Ecto neural progenitor cell (in vitro differentiated cells): ENCODE data around the gene HRH3.

Experiments
- DNase-seq: peaks from one replicate; pipeline ENCODE4 v3.0.0-alpha.2; 2018; ENCODE audit warnings: low spot score

The HRH3 gene

GRCh38 chr20:62215020-62215990 is 4.8 kb downstream of the HRH3 start:
- DNase-seq: no peak

- no peak for DNase-seq
Measured at GRCh38 chr20:62214067-62214466, 6.0 kb downstream of the HRH3 start.

GRCh38 chr20:62212299-62212698 is 7.8 kb downstream of the HRH3 start:
- DNase-seq: no peak

GRCh38 chr20:62211769-62212288 is 8.2 kb downstream of the HRH3 start:
- no peak for DNase-seq

- DNase-seq: no peak
Measured at GRCh38 chr20:62211216-62211615, 8.9 kb downstream of the HRH3 start.

- DNase-seq: no peak
Measured at GRCh38 chr20:62210496-62210855, 9.6 kb downstream of the HRH3 start.

DNA sequence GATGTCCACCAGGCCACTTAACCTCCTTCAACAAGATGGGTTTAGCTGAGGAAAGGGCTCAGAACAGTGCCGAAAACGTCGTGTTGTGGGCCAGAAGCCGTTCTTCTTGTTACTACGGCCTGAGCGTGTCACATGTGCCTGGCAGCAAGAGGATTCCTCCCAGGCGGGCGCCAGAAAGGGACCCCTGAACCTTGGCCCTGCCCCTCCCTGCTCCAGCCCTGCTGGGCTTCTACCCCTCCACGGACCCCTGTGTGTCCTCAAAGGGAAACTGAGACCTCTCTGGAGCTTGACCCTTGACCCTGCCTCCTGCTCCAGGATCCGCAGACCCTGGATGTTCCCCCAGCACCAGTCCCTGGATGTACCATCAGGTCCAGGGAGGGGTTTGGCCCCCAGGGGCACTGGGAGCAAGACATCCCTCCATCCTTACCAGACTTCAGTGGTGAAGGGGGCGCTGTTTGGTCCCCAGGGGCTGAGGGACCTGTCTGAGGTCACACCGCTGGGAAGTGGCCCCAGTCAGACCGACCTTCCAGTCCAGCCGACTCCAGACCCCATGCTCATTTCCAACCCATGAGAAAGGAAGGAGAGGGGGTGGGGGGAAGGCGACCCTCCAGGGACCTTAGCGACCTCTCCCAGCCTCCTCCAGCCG is 10.1 kb downstream of the HRH3 start:
- DNase-seq: no peak

DNA sequence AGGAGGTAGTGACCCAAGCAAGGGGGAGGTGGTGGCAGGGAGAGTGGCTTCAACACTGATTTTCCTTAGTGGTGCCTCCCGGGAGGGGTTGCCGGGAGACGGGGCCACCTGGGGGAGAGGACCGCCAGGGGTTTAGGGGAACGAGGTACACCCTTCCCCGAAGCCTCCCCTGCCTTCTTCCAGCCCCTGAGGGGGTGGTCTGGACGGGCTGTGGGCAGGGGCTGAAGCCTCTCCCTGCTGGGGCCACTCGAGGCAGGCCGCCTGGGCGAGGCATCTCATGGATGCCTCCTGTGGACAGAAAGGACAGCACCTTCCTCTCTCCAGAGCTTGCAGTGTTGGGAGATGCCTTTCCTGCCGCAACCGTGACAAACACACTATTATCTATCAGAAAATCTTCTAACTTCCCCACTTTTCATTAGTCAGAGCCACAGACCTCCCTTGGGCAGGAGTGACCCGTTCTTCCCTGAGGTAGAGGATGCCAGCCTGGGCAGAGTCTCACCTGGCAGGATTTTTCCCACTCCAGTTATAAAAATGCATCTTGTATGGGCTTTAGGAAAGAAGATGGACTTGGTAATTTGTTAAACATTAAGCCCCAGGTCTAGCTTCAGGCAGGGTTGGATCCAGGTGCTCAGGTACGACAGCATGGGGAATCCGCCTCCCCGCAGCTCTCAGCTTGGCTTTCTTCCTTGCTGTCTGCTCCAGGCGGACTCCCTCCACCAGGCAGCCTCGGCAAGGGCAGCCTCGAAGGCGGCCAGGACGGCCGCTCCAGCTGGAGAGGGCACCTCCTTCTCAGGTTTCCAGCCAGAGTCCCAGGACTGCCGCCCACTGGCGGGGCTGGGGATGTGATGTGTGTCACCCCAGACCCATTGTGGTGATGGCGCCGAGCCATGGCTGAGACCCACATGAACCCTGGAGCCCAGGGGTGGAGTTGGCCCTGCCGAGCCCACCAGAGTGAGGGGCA is 11.0 kb downstream of the HRH3 start:
- DNase-seq: peak; percentile 67

- no peak for DNase-seq
Measured at GRCh38 chr20:62208061-62208794, 11.8 kb downstream of the HRH3 start.

DNA sequence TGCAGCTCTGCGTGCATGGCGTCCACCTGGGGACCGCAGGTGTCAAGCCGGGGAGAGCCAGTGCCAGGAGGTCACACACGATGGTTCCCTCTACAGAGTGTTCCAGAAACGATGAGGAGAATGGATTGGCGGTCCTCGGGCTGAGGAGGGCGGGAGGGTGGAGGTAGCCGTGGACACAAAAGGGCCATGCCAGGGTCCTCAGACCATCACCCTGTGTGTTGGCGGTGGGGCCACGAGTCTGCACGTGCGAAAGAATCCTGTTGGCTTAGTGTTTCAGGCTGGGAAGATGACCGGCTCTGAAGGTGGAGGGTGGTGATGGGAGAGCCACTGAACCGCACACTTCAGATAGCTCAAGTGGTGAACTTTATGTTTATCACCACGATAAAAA is 13.7 kb downstream of the HRH3 start:
- DNase-seq: no peak

DNA sequence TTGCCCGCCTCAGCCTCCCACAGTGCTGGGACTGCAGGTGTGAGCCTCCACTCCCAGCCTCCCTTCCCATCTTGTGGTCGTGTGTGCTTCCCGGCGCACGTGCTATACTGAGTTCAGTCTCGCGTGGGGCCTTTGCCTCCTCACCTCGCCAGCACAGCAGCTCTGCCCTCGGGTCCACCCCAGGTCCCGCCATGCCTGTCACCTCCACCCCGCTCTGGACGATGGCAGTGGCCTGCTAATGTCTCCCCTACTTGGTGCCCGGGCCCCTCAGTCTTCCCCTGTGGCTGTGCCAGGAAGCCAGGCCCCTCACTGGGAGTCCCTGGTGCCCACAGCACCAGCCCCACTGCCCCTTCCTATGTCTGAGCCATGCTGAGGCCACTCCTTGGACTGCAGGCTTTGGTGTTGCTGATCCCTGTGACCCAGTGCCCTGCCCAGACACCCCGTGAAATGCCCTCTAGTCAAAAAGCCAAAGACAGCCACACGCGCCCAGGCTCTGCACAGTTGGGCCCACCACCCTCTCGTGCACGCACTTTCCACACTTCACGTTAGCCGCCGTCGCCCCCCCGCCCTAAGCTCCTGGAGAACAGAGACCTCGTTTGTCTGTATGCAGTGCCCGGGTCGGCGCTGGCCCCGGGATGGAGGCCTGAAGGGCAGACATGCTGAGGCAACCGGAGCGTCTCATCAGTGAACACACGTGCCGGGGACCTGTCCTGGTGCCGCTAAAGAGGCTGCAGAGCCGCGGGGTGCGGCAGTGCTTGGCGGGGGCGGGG is 14.3 kb downstream of the HRH3 start:
- DNase-seq: no peak

DNA sequence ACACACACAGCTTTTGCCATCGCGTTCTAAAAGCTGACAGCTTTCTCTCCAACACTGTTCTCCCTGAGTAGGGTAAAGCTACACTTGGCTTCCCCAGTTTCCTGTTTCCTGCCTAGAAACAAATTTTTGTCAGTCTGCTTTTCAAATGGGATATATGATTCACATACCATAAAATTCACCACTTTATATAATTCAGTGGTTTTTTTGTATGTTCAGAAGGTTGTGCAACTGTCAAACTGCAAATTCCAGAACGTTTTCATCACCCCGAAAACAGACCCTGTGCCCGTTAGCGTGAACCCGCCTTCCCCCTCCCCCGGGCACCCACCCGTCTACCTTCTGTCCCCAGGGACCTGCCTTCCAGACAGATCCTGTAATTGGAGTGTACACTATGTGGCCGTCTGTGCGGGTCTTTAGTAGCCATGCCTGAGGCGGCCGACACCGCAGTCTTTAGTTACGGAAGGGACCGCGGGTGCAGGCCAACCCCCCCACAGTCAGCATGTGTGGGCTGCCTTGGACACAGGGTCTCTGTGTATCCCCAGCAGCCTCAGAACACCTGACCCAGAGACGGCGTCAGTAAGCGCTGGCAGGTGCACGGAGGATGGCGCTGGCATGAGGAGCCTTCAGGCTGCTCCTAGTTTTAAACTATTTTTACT is 16.6 kb downstream of the HRH3 start:
- no peak for DNase-seq

DNA sequence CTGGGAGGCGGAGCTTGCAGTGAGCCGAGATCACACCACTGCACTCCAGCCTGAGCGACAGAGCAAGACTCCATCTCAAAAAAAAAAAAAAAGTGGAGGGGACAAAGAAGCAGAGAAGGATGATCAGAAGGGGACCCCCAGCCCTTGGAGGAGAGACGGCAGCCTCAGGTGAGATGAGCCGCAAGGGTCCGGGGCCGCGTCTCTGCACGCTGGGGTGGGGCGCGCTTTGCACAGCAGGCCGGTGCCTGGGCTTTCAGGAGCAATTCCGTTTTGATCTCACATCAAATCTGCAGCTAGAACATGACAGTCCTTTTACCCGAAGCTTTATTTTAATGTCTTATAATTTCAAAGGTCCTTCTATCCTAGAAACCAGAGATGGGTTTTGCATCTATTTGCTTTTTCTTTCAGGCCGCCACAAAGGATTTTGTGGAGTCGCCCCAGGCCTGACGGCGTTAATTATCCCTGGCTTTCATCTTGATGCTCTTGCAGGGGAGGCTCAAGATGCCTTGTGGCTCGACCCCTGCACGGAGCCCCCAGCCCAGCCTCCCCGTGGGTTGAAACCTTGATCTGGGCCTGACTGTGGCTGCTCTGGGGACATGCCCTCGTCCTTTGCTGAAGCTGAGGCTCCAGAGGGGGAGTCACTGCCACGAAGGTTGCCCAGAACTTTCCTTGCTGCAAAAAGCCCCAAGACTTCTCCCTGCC is 17.3 kb downstream of the HRH3 start:
- no peak for DNase-seq

DNA sequence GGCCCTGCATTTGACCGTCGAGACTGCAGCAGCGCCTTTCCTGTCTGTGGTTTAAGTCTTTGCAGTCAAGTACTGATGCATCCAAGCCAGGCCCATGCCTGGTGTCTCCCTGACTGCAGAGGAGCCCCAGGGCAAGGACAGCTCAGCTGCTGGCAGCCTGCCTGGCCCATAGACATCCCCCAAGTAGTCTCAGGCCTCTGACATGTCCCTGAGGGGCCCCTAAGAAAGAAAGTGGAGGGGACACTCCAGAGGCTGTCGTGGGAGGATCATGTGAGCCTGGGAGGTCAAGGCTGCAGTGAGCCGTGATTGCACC is 18.0 kb downstream of the HRH3 start:
- DNase-seq: no peak

- no peak for DNase-seq
Measured at GRCh38 chr20:62201173-62202082, 18.6 kb downstream of the HRH3 start.

DNA sequence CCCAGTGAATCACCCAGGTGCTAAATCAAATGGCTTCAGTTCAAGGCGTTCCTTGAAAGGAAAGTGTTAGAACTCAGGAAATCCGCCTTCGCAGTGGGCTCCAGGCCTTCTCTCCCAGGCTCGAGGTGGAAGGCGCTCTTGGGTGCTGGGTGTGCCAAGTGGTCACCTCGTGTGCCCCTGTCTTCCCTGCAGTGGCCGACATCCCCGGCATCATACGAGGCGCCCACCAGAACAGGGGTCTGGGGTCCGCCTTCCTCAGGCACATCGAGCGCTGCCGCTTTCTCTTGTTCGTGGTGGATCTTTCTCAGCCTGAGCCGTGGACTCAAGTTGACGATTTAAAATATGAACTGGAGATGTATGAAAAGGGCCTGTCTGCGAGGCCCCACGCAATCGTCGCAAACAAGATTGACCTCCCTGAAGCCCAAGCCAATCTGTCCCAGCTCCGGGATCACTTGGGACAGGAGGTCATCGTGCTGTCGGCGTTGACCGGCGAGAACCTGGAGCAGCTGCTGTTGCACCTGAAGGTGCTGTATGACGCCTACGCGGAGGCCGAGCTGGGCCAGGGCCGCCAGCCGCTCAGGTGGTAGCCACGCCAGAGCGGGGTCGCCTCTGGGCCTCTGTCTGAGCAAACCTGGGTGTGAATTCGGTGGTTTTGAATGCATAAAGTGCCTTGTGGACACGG is 19.4 kb downstream of the HRH3 start:
- no peak for DNase-seq

- no peak for DNase-seq
Measured at GRCh38 chr20:62198931-62199330, 21.1 kb downstream of the HRH3 start.

DNA sequence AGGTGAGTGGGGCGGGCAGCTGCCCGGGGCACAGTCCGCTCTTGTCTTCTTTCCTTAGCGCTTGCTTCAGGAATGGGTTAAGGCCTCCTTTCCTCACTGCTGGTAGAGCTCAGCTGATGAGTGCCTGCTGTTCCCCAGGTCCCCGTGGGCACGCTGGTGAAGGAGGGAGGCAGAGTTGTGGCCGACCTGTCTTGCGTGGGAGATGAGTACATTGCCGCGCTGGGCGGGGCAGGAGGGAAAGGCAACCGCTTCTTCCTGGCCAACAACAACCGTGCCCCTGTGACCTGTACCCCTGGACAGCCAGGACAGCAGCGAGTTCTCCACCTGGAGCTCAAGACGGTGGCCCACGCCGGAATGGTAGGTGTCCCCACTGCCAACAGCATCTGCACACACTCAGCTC is 21.6 kb downstream of the HRH3 start:
- no peak for DNase-seq
